ENCODE measurements around the gene ZNF322. TPM values are rescaled to one million over a fixed set of nuclear protein-coding genes. Genes with fewer than 3 reads are reported as not detected.

The ZNF322 gene
- total and polyA plus RNA-seq, 2 of the 8 experiments (the other 6 are each of a cell fraction or from before 2014, with no cell fraction given), result 5.3 to 35.0 TPM

DNA sequence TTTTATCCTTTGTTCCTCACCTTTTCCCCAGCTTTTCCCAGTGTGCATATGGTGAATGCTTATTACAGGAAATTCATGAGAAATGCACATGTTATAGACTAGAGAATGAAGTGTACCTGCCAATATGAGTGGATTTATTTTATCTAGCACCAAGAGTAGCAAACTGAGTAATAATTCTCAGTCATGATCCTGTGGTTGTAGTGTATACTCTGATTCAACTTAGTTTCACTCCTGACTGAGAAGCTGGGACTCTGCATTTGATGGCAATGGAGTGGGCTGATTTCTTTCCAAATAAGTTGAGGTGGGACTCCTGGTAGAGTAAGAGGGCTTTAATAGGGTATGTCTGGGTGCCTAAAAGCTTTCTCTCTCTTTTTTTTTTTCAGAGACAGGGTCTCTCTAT lies 58.8 kb downstream of the ZNF322 start:
- H4K91ac ChIP-seq (replicated peaks; ENCODE audit: insufficient read length, low read length), result no peak overlapping the region
- H3K23ac ChIP-seq (ENCODE audit: insufficient read length), result no peak overlapping the region
- no peak overlapping the region for H4K5ac ChIP-seq (ENCODE audit: insufficient read length, low read depth, low read length)
- peaks cover 0 to 5% (median 2%) of the 10 kb centered on the region in 4 experiments; a peak in 5 of 7 replicates for H3K4me1 ChIP-seq (replicated peaks in 1 of 4; ENCODE audit: control insufficient read depth in 3 of 4, insufficient read depth in 4 of 4, low read length in 3 of 4)
- H3K79me2 ChIP-seq (ENCODE audit: control insufficient read depth in 1 of 2, insufficient read depth in 2 of 2, low read length in 2 of 2), result peaks cover 0 to 12% of the 10 kb centered on the region in 2 experiments; a peak in 2 of 4 replicates
- no peak overlapping the region for H2BK20ac ChIP-seq (ENCODE audit: low read length)
- no peak overlapping the region for H3K4me2 ChIP-seq (ENCODE audit: insufficient read depth in 1 of 2, low read depth in 2 of 2, low read length in 2 of 2)
- H2AFZ ChIP-seq (ENCODE audit: low read length), result no peak overlapping the region
- ChIA-PET CTCF (ENCODE audit: partially characterized antibody) (interaction anchor here (0.8 to 1.2 kb wide), 3 partner anchors 259 to 476 kb away, joined by 3 read pairs; no protein-coding TSS in a partner anchor), POLR2A (ENCODE audit: partially characterized antibody) (interaction anchor here (0.7 kb wide), 1 partner anchor 532 kb away, joined by 3 read pairs; a partner anchor contains a TSS)
- H4K8ac ChIP-seq (ENCODE audit: extremely low read depth, insufficient read depth, low read length), result no peak overlapping the region
- DNase-seq (ENCODE audit: low read depth in 1 of 2, low spot score in 2 of 2), result no peak
- no peak overlapping the region for H2AK5ac ChIP-seq (ENCODE audit: low read depth, low read length)
- no peak overlapping the region for H3K14ac ChIP-seq (ENCODE audit: insufficient read length)
- H3K36me3 ChIP-seq (ENCODE audit: control insufficient read depth in 2 of 4, insufficient read depth in 4 of 4, low read length in 3 of 4), result peaks cover 0 to 6% (median 3%) of the 10 kb centered on the region in 4 experiments; a peak in 2 of 8 replicates
- no peak for FAIRE-seq
- no peak overlapping the region for H3K56ac ChIP-seq (replicated peaks; ENCODE audit: insufficient read length, low read depth, low read length)
- H3K4ac ChIP-seq (replicated peaks; ENCODE audit: insufficient read length, low read depth, low read length), result no peak overlapping the region
- no peaks in the 10 kb centered on the region for H3K9me3 ChIP-seq (ENCODE audit: insufficient read depth in 2 of 2, low read depth in 1 of 2, low read length in 1 of 2)
- no peaks in the 10 kb centered on the region for H3K27me3 ChIP-seq (replicated peaks in 1 of 4; ENCODE audit: control insufficient read depth in 3 of 4, extremely low read depth in 1 of 4, insufficient read depth in 3 of 4, low read length in 3 of 4)
- no peak overlapping the region for H3K27ac ChIP-seq (ENCODE audit: low read depth, low read length)
- H3K79me1 ChIP-seq (ENCODE audit: low read depth, low read length), result peaks cover 8% of the 10 kb centered on the region
- no peak overlapping the region for H2BK5ac ChIP-seq (ENCODE audit: low read depth, low read length)
- H3K9ac ChIP-seq (replicated peaks in 1 of 4; ENCODE audit: extremely low read depth in 1 of 4, low read depth in 3 of 4, low read length in 3 of 4), result no peak overlapping the region
- no peak overlapping the region for H2BK15ac ChIP-seq (ENCODE audit: low read length)
- H3K18ac ChIP-seq (ENCODE audit: extremely low read depth, low read length), result no peak overlapping the region
- no peaks in the 10 kb centered on the region for H4K20me1 ChIP-seq (replicated peaks in 1 of 2; ENCODE audit: control insufficient read depth in 1 of 2, insufficient read depth in 2 of 2, low read length in 2 of 2)
- H3K23me2 ChIP-seq (ENCODE audit: low read depth, low read length), result peaks cover 11% of the 10 kb centered on the region; the same call in 1 of the 2 replicates
- no peak overlapping the region for H2BK12ac ChIP-seq (ENCODE audit: low read depth, low read length)
- no peak overlapping the region for H2BK120ac ChIP-seq (replicated peaks; ENCODE audit: low read depth, low read length)
- H3K4me3 ChIP-seq (ENCODE audit: extremely low read depth in 1 of 4, insufficient read depth in 2 of 4, low read depth in 3 of 4, low read length in 4 of 4), result no peak overlapping the region
- TF ChIP-seq SIX5 (IDR thresholded peaks at IDR 0.05; ENCODE audit: low read depth, low read length), result no peak
- TF ChIP-seq RFX5 (IDR thresholded peaks at IDR 0.05; ENCODE audit: borderline replicate concordance, low read depth, low read length), result no peak
- TF ChIP-seq EGR1 (IDR thresholded peaks at IDR 0.05; ENCODE audit: borderline replicate concordance, low read depth, low read length), result no peak
- TF ChIP-seq NRF1 (IDR thresholded peaks at IDR 0.05; ENCODE audit: low read depth, low read length), result no peak
- no peak for TF ChIP-seq SP4 (IDR thresholded peaks at IDR 0.05; ENCODE audit: low read length)
- no peak for TF ChIP-seq JUND (IDR thresholded peaks at IDR 0.05; ENCODE audit: low read length)

Measured in H1 (cell line).